ENCODE measurements around the gene ZNF850. TPM values are rescaled to one million over a fixed set of nuclear protein-coding genes. Genes with fewer than 3 reads are reported as not detected.

ZNF850 gene
- total and polyA plus RNA-seq, 2 of the 13 experiments (the other 11 are each of a cell fraction or from before 2014, with no cell fraction given): 0.78 to 6.6 TPM

GRCh38 chr19:36686365-36687213 lies 86.0 kb downstream of the ZNF850 start:
- FAIRE-seq (no peak), DNase-seq (ENCODE audit: low spot score) (no peak), ATAC-seq (peak; percentile 73)
- 0% methylated on average over 13 of the region's 20 CpGs for WGBS (ENCODE audit: low lambda C conversion rate)
- ChIA-PET CTCF (ENCODE audit: low intra/inter-chr PET ratio, low total read pairs) (no interaction called here), POLR2A (interaction anchor here (0.8 to 3.4 kb wide), 9 partner anchors 20 to 908 kb away, joined by 3 to 18 read pairs (median 4); partner anchors contain the start of genes ZFP14, ZNF260, ZNF345 and ZNF420)
- Histone ChIP-seq H3K79me2 (ENCODE audit: insufficient read depth, low read length) (peaks cover 18% of the 10 kb centered on the region), H4K20me1 (ENCODE audit: insufficient read depth, low read length) (no peaks in the 10 kb centered on the region), H3K27me3 (ENCODE audit: control insufficient read depth in 1 of 2, insufficient read depth in 2 of 2, low read length in 2 of 2) (peaks cover 0 to 3% of the 10 kb centered on the region in 2 experiments; a peak in 2 of 5 replicates), H3K4me3 (replicated peaks in 1 of 3; ENCODE audit: insufficient read depth in 1 of 3, low read depth in 2 of 3, low read length in 3 of 3) (peak overlapping the region; percentile 70 to 88 (median 86)), H3K9ac (ENCODE audit: insufficient read depth, low read depth, low read length) (peak overlapping the region; percentile 85), H3K9me3 (ENCODE audit: low read length) (peaks cover 15% of the 10 kb centered on the region; the same call in 1 of the 2 replicates), H3K27ac (ENCODE audit: extremely low read length, insufficient read depth, low read length) (peak overlapping the region; percentile 56), H3K4me1 (ENCODE audit: insufficient read depth, low read length) (peaks cover 16% of the 10 kb centered on the region), H3K36me3 (replicated peaks in 1 of 2; ENCODE audit: control insufficient read depth in 1 of 2, insufficient read depth in 2 of 2, low read length in 2 of 2) (peaks cover 4 to 17% of the 10 kb centered on the region in 2 experiments; a peak in 4 of 5 replicates), H2AFZ (ENCODE audit: low read length) (peak overlapping the region; percentile 79), H3K4me2 (ENCODE audit: low read depth, low read length) (peak overlapping the region; percentile 90)
- TSS peak; percentile 73 for BruUV-seq (replicated peaks)
- in situ Hi-C loops (cut with HindIII; ENCODE audit: extremely low pct_ligation_motif_present, low pct_unique_long_range_greater_than_20kb): no loop called here
- TF ChIP-seq ATF5 (CRISPR knock-in tag; IDR thresholded peaks at IDR 0.05; ENCODE audit: low read depth) (0 out of 2 replicates have a peak, but pooled peaks have one; percentile 17), ZNF34 (CRISPR knock-in tag; IDR thresholded peaks at IDR 0.05; ENCODE audit: borderline replicate concordance) (peak; percentile 67; the same call in 1 of the 2 replicates), ZSCAN9 (CRISPR knock-in tag; IDR thresholded peaks at IDR 0.05; ENCODE audit: borderline replicate concordance) (0 out of 2 replicates have a peak, but pooled peaks have one; percentile 1), HBP1 (CRISPR knock-in tag; IDR thresholded peaks at IDR 0.05; ENCODE audit: low read depth) (peak; percentile 17; the same call in 1 of the 2 replicates), ZNF275 (CRISPR knock-in tag; IDR thresholded peaks at IDR 0.05; ENCODE audit: borderline replicate concordance) (no peak), PPARG (CRISPR knock-in tag; conservative IDR thresholded peaks at IDR 0.05) (no peak), THYN1 (CRISPR knock-in tag; IDR thresholded peaks at IDR 0.05; ENCODE audit: borderline replicate concordance, low read depth) (no peak), ZNF383 (CRISPR knock-in tag; IDR thresholded peaks at IDR 0.05; ENCODE audit: borderline replicate concordance) (0 out of 2 replicates have a peak, but pooled peaks have one; percentile 47), ZSCAN21 (CRISPR knock-in tag; IDR thresholded peaks at IDR 0.05; ENCODE audit: borderline replicate concordance) (peak; percentile 5; the same call in 1 of the 2 replicates), JUN (CRISPR knock-in tag; IDR thresholded peaks at IDR 0.05) (0 out of 2 replicates have a peak, but pooled peaks have one; percentile 15), SP2 (CRISPR knock-in tag; IDR thresholded peaks at IDR 0.05) (0 out of 2 replicates have a peak, but pooled peaks have one; percentile 2), TIGD3 (CRISPR knock-in tag; IDR thresholded peaks at IDR 0.05; ENCODE audit: borderline replicate concordance) (no peak), ARID2 (CRISPR knock-in tag; IDR thresholded peaks at IDR 0.05; ENCODE audit: borderline replicate concordance) (peak; percentile 37), HOXA7 (CRISPR knock-in tag; IDR thresholded peaks at IDR 0.05) (no peak)
- intact Hi-C loops (cut with micrococcal nuclease; ENCODE audit: unreplicated experiment): loop anchor here (2.0 to 5.0 kb wide), 3 partner anchors 20 to 151 kb away; partner anchors contain the start of genes ZNF461, ZNF529 and ZNF790
